22Rv1 (cell line): ENCODE results near the gene STARD7.
"Not testable (repeated sequence)": the region's sequence is repeated elsewhere in the genome, so short reads cannot be mapped to it uniquely, and the experiment has no call there.

Experiments used
- H3K27ac ChIP-seq: fragments of 450-650 bp; 2 replicates; pipeline ENCODE4 v1.5.1; 2017
- CTCF ChIP-seq: fragments of 450-650 bp; IDR thresholded peaks from 2 replicates; pipeline ENCODE4 v1.5.1; 2017; ENCODE audit warnings: mild to moderate bottlenecking
- ZFX ChIP-seq: fragments of 450-650 bp; IDR thresholded peaks from 2 replicates; pipeline ENCODE4 v1.6.1; 2017; ENCODE audit warnings: antibody characterized with exemption, borderline replicate concordance

The STARD7 gene

GRCh38 chr2:96208143-96209010 lies at the start of gene STARD7:
STARD7 (minus strand) TSS chr2:96208827; CDS start chr2:96208434, 393 bp downstream.
- TF ChIP-seq CTCF (0 out of 2 replicates have a peak, but pooled peaks have one; percentile 19), ZFX (no peak)
- peak within 1 kb of the TSS; percentile 97 for H3K27ac ChIP-seq

- not testable (repeated sequence) for H3K27ac ChIP-seq
These were observed 49.1 kb upstream of the STARD7 start for GRCh38 chr2:96257744-96258143.

GRCh38 chr2:96256611-96257113 lies 48.0 kb upstream of the STARD7 start:
- TF ChIP-seq CTCF (no peak), ZFX (no peak)
- no peak overlapping the region for H3K27ac ChIP-seq

GRCh38 chr2:96254571-96254970 lies 45.9 kb upstream of the STARD7 start:
- no peak for TF ChIP-seq CTCF
- no peak for TF ChIP-seq ZFX
- H3K27ac ChIP-seq = no peak overlapping the region

GRCh38 chr2:96253006-96253405 lies 44.4 kb upstream of the STARD7 start:
- no peak for TF ChIP-seq ZFX
- TF ChIP-seq CTCF = no peak
- no peak overlapping the region for H3K27ac ChIP-seq

GRCh38 chr2:96252526-96252925 lies 43.9 kb upstream of the STARD7 start:
- no peak overlapping the region for H3K27ac ChIP-seq
- no peak for TF ChIP-seq ZFX
- TF ChIP-seq CTCF = no peak

GRCh38 chr2:96251721-96252292 lies 43.2 kb upstream of the STARD7 start:
- H3K27ac ChIP-seq = peak overlapping the region; percentile 20; the same call in 1 of the 2 replicates
- no peak for TF ChIP-seq ZFX
- no peak for TF ChIP-seq CTCF
